T-helper 2 cell (primary cell): ENCODE measurements around the gene CAMK2G.
"Not testable (repeated sequence)": the region's sequence is repeated elsewhere in the genome, so short reads cannot be mapped to it uniquely, and the experiment has no call there.

Experiments used
- DNase-seq, 5 experiments: peaks; one replicate each; pipeline versions ENCODE4 v3.0.0 to v3.0.0-alpha.2; 2012 to 2022

CAMK2G gene

DNA sequence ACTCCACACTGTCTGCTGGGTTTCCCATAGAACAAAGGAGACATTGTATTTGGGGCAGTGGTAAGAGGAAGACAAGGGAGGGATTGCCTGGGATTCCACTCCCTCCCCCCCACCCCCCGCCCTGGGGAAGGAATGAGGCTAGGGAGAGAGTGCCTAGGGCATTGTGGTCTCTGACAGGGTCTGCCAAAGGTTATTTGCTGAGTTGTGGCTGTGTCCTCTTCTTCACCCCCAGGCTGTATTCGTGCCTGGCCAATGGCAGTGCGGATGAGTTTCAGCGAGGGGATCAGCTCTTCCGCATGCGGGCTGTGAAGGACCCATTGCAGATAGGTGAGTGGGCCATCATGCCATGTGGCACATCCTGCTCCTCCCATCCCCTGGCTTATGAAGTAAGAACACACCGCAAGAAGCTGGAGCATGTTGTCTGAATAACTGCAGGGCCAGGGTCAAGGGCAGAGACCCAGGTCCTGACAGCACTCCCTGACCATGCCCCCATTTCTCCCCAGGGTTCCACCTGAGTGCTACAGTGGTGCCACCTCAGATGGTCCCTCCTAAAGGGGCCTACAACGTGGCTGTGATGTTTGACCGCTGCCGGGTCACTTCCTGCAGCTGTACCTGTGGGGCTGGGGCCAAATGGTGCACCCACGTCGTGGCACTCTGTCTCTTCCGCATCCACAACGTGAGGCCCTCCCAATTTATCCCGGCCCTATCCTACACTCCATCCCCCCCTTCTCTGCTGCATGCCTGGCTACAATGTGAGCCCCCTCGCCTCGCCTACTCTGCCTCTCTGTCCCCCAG lies 85.3 kb downstream of the CAMK2G start:
- no peak for DNase-seq

DNA sequence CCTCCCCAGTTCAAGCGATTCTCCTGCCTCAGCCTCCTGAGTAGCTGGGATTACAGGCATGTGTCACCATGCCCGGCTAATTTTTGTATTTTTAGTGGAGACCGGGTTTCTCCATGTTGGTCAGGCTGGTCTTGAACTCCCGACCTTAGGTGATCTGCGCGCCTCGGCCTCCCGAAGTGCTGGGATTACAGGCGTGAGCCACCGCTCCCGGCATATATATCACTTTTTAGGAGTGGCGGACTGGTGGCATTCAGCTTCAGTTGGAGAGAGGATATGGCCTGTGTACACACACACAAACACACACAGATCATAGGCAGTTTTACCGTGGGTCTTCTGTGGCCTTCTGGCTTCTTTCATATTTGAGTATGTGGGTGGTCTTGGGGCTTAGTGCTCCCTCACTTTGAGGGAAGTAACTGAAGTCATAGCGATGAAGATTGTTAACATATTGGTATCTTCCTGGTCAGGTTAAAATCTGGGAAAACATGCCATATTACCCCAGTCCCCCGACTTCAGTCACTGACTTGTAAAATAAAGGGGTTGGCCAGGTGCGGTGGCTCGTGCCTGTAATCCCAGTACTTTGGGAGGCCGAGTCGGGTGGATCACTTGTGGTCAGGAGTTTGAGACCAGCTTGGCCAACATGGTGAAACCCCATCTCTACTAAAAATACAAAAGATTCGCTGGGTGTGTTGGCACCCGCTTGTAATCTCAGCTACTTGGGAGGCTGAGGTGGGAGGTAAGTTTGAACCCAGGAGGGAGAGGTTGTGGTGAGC lies 87.1 kb downstream of the CAMK2G start:
- not testable (repeated sequence) for DNase-seq

DNA sequence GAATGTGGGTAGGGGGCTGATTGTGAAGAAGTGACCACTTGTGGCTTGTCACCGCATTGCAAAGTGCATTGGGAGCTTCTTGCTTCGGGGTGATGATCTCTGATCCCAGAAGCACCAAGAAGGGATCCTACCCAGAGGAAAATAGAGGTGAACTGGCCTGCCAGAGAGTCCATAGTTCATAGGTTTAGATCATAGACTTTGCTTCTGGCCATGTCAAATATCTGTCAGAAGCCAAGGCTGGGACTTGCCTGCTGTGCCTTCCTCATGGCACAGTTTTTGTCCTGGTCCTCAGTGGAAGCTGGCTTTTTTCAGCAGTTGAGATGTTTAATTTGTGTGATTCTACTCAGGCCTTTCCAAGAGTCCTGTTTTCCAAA lies 87.9 kb downstream of the CAMK2G start:
- no peak for DNase-seq

DNA sequence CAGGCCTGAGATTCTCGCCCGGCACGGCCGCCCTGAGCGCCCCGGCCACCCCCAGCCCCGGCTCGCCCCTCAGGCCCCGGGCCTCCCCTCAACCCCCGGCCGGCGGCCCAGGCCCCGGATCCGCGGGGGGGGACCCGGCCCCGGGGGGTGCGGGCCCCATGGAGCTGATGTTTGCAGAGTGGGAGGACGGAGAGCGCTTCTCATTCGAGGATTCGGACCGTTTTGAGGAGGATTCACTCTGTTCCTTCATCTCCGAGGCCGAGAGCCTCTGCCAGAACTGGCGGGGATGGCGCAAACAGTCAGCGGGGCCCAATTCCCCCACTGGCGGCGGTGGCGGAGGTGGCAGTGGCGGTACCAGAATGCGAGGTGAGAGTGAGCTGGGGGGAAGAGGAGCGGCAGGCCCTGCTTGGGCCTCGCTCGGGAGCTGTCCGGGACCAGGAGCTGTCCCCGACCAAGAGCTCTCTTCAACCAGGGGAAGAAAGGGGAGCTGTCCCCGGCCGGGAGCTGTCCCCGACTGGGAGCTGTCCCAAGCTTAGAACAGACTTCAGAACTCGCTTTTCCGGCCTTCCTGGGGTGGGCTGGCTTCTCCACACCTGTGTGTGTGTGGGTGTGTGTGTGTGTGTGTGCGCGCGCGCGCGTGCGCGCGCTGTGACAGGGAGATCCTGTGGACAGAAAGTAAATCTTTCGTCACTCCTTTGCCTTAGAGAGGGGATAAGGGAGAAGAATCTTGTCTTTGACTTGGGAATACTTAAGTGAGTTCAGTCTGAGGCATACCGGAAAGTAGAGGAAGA lies 88.4 kb downstream of the CAMK2G start:
- peak in 4 of 5 experiments; percentile 17 to 66 (median 42) for DNase-seq

DNA sequence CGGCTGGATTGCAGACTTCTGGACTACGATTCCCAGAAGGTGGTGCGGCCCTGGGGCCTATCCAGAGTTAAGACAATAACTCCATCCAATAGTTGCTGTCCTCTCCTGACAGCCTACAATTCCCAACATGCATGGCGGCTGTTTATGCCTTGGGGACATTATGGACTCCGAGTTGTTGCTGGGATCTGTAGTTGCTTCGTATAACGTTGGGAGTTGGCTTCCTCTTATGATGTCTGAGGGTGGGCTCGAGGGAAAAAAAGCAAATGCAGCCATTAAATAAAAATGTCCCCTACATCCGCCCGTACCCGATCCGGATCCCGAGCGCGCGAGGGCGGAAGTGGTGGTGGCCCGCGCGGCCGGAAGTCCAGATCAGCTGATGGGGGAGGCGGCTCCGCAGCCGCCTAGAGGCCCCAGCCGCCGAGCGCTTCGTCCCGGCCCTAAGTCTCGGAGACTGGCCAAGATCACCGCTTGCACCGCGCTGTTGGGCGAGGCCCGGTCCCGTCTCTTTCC lies 89.1 kb downstream of the CAMK2G start, which contains the start of gene ZSWIM8:
TSS of gene ZSWIM8 (plus strand) at position 396 of the 510 bp plus-strand sequence. CDS start 273 bp downstream, outside the sequence.
- DNase-seq: peak; percentile 71 to 96 (median 81)

DNA sequence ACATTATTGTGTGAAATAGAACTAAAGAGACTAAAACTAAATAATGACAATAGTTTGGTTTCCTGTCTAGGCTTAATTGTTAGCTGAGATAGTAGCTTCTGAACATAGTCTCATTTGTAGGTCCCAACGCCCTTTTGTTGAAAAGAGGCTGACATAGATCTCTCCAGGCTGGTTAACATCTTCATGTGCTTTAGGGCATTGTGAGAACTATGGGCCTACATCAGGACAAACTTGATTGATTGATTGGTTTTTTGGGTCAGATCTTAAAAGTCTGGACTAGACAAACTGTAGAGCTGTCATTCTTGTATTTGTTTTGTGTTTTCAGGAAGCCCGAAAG lies 91.6 kb downstream of the CAMK2G start:
- DNase-seq: no peak

DNA sequence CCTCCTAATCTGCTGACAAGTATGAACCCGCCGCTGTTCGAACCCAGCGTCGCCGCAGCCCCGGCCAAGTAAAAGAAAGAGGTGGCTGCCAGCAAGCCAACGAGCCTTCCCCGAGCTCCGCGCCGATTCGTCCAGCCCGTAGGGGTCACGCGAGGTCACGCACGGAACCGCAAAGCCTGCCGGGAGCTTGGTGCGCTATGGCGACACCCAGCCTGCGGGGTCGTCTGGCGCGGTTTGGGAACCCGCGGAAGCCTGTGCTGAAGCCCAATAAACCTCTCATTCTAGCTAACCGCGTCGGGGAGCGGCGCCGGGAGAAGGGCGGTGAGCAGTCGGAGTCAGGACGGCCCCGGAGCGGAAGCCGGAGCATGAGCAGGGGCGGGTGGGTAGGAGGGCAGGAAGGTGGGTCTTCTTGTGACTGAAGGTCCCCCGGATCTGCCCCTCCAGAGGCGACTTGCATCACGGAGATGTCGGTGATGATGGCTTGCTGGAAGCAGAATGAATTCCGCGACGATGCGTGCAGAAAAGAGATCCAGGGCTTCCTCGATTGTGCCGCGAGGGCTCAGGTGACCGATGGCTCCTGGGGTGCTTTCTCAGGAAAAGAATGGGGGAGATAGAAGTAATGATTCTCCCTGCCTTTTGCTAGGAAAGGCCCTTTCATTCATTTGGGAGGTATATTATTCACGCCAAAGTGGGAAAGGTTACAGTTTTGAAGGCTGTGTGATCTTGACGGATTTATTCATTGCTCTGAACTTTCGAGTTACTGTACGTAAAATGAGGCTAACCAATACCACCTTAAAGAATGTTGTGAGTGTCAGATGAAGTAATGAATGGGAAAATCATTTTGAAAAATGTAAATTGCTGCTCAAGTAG lies 92.2 kb downstream of the CAMK2G start, which contains the start of gene CHCHD1:
TSS of gene CHCHD1 (plus strand) at position 170 of the 870 bp plus-strand sequence. CDS start at position 198, 28 bp downstream.
- peak; percentile 82 to 94 (median 87) for DNase-seq

DNA sequence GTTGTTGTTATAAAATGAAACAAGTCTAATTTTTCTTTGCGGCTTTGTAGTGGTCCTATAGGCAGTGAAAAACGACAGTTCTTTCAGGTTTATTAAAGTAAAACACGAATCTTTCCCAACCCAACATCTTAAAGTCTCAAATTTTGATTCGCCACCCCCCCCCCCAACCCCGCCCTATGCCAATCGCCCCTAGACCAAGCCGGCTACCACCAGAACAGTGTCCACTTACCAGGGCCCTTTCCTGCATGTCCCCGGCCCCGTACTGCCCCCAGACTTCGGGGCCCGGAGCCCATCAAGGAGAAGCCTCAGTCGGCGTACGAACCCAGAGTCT lies 92.8 kb downstream of the CAMK2G start:
- DNase-seq: no peak

DNA sequence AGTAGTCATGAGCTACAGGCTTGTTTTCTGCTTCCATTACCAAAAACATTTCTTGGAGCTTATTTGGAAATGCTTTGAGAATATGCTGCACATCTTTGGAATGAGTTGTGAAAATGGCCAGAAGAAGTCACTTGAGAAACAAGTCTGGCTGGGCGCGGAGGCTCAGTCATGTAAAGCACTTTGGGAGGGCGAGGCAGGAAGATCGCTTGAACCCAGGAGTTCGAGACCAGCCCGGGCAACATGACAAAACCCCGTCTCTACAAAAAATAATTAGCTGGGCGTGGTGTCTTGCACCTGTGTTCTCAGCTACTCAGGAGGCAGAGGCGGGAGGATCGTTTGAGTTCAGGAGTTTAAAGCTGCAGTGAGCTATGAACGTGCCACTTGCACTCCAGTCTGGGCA lies 93.4 kb downstream of the CAMK2G start:
- DNase-seq: peak in 1 of 5 experiments; percentile 41

DNA sequence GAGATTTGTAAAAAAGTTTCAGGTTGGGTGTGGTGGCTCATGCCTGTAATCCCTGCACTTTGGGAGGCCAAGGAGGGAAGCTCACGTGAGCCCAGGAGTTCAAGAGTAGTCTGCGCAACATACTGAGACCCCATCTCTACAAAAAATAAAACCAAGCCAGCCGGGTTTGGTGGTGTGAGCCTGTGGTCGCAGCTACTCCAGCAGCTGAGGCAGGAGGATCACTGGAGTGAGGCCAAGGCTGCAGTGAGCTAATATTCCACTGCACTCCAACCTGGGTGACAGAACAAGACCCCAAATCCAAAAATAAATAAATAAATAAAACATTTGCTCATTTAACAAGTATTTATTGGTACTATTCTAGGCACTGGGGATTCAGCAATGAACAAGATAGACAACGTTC lies 94.1 kb downstream of the CAMK2G start:
- no peak for DNase-seq

DNA sequence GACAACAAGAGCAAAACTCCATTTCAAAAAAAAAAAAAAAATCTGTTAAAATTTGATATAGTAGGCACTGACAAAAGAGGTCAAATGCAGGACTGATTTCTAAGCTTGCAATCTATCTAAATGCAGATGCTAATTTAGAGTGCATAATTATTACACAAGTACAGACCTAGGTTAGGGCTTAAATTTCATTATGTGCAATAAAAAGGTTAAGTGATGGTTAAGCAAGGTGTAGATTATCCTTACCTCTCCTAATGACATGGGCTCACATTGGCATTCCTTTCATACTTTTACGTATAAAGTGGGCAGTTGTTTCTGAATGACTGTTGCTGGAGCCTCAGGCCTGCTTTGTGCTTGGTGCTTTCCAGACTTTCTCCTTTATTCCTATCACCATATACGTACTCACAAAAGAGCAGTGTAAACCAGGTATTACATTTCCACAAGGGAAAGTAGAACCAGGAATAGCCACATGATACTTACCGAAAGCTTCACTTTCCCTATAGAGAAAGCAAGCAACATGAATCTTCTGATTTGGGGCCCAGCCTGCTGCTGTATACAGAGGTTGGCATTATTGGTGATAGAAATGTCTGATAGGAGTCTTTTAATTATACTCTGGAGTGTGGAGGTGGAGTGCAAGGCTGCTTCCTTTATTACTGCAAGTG lies 94.7 kb downstream of the CAMK2G start:
- DNase-seq: peak in 1 of 5 experiments; percentile 31

DNA sequence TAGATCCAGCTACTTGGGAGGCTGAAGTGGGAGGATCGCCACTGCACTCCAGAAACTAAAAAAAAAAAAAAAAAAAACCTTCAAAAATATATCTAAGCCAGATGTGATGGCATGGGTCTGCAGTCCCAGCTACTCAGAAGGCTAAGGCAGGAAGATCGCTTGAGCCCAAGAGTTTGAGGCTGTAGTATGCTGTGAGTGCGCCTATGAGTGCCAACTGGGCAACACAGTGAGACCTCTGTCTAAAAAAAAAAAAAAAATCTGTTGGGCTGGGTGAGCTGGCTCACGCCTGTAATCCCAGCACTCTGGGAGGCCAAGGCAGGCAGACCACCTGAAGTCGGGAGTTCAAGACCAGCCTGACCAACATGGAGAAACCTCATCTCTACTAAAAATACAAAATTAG lies 95.3 kb downstream of the CAMK2G start:
- DNase-seq: no peak

DNA sequence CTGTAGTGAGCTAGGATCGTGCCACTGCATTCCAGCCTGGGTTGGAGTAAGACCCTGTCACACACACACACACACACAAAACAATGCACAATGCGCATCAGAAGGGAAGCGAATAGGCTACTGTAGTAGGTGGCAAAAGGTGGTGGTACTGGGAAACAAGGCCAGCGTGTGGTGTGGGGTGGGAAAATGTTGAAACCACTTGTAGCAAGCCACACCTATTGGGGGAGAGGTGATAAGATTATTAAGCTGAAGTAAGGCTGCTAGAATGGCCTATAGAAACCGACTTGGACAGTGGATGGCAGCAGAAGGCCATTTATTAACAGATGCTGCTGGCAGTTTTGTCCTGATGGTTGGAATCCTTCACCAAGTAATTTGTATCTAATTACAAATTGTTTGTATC lies 99.7 kb downstream of the CAMK2G start:
- DNase-seq: peak in 2 of 5 experiments; percentile 28 to 56

DNA sequence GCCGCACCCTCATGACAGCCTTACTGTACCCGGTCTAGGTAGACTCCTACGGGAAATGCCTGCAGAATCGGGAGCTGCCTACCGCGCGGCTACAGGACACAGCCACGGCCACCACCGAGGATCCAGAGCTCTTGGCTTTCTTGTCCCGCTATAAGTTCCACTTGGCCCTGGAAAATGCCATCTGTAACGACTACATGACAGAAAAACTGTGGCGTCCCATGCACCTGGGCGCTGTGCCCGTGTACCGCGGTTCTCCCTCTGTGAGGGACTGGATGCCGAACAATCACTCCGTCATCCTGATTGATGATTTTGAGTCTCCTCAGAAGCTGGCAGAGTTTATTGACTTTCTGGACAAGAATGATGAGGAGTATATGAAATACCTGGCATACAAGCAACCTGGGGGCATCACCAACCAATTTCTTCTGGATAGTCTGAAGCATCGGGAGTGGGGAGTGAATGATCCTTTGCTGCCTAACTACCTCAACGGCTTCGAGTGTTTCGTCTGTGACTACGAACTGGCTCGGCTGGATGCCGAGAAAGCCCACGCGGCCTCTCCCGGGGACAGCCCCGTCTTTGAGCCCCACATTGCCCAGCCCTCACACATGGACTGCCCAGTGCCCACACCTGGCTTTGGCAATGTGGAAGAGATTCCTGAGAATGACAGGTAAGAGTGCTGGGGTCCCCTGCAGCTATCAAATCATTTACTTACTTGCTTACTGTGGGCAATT lies 101.0 kb downstream of the CAMK2G start:
- DNase-seq: peak in 1 of 5 experiments; percentile 26

DNA sequence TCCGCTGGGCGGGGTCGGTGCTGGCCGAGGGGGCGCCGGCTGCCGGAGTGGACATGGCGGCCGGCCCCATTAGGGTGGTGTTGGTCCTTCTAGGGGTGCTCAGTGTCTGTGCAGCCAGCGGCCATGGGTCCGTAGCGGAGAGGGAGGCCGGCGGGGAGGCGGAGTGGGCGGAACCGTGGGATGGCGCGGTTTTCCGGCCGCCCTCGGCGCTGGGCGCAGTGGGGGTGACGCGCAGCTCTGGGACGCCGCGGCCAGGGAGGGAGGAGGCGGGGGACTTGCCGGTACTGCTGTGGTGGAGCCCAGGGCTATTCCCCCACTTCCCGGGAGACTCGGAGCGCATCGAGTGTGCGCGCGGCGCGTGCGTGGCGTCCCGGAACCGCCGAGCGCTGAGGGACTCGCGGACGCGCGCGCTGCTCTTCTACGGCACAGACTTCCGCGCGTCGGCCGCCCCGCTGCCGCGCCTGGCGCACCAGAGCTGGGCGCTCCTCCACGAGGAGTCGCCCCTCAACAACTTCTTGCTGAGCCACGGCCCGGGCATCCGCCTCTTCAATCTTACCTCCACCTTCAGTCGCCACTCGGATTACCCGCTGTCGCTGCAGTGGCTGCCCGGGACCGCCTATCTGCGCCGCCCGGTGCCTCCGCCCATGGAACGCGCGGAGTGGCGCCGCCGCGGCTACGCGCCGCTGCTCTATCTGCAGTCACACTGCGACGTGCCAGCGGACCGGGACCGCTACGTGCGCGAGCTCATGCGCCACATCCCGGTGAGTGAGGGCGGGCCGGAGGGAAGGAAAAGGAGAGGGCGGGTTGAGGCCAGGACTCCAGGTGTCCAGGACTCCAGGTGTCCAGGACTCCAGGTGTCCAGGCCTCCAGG lies 101.8 kb downstream of the CAMK2G start:
- DNase-seq: peak; percentile 62 to 91 (median 74)

DNA sequence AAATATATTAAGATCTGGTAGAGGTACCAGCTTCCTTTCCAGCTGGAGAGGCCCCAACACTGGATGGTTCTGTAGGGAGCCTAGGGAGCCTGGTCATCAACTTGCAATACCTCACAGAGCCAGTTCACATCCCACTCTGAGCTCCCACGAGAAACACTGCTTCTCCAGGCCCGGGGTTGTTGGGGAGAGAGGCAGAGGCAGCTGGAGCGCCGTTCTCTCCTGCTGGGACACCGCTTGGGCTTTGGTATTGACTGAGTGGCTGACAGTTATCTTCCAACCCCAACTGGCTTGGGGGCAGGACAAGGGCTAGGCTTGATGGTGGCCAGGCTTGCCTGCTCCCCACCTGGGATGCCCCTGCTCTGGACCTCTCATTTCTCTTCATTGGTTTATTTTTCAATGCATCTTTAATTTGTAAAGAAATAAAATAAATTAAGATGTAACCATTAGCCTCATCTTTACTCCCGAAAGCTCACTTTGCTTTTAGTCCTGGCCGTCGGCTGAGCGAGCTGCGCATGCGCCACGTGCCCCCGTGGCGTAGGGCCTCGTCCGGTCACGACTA lies 102.6 kb downstream of the CAMK2G start:
- peak in 4 of 5 experiments; percentile 60 to 82 (median 67) for DNase-seq

DNA sequence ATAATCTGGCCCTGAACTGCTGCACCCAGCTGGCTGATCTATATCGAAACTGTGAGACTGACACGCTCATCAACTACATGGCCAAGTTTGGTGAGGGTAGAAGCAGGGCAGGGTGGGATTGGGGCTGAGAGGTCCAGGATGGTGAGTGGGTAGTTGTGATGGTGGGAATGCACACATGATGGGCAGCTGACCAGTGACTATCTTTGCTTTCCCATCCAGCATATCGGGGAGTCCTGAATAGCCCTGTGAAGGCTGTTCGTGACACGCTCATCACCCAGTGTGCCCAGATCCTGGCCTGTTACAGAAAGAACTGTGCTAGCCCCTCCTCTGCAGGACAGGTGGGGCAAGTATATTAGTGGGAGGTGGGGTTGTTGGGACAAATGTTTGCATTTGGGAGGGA lies 105.0 kb downstream of the CAMK2G start:
- no peak for DNase-seq

DNA sequence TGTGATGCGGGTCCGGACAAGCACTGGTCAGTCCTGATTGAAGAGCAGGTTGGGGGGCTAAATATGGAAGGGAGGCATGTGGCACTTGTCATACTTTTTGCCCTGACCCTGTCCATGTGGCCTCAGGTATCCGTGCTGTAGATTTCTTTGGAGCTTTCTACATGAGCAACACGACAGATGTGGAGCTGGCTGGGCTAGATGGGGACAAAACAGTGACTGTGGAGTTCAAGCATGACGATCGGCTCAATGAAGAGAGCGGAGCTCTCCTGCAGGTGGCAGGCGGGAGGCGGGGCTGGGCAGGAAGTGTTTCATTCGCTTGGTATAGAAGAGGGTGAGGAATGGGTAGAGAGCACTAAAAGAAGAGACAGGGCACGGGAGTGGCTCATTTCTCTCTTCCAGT lies 105.5 kb downstream of the CAMK2G start:
- peak in 4 of 5 experiments; percentile 39 to 82 (median 50) for DNase-seq

DNA sequence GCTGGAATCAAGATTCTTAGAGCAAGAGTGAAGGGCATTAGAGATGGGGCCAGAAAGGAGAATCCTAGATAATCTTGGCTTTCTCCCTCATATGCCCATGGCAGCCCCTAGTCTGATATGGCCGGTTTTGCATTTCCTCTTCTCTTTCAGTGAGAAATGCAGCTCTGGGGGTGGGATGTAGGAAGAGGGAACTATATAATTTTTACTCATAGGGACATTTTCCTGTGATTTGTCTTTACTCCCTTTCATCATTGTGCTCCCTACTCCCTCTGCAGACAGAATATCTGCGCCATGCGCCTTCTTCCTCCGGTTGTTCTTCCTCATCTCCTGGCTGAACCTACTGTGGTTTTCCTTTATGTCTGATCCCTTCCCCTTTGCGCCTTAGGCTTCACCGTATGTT lies 109.3 kb downstream of the CAMK2G start:
- DNase-seq: no peak
